MG63 (cell line): ENCODE measurements around the gene NAV3. TPM values are rescaled to one million over a fixed set of nuclear protein-coding genes. Genes with fewer than 3 reads are reported as not detected.

Source experiments
- DNase-seq: peaks from one replicate; pipeline ENCODE4 v3.0.0-alpha.2; 2020
- H3K27me3 ChIP-seq: fragments of 250-450 bp; sonication (Bioruptor Pico); 2 replicates; pipeline ENCODE4 v1.5.1; 2020; ENCODE audit warnings: mild to moderate bottlenecking, moderate library complexity
- H3K36me3 ChIP-seq: fragments of 250-450 bp; sonication (Bioruptor Pico); 2 replicates; pipeline ENCODE4 v1.5.1; 2020; ENCODE audit warnings: mild to moderate bottlenecking, moderate library complexity
- H3K4me3 ChIP-seq: fragments of 250-450 bp; sonication (Bioruptor Pico); 2 replicates; pipeline ENCODE4 v1.5.1; 2020; ENCODE audit warnings: mild to moderate bottlenecking, moderate library complexity
- H3K9me3 ChIP-seq: fragments of 250-450 bp; sonication (Bioruptor Pico); 2 replicates; pipeline ENCODE4 v1.5.1; 2020; ENCODE audit warnings: mild to moderate bottlenecking, moderate library complexity
- total RNA-seq: library from RNA; depleted of rRNA; stranded (reverse); fragments of >200 nt; shearing (Covaris generic); gene quantifications from 2 replicates; pipeline ENCODE4 v1.2.3, GENCODE V29; 2014; ENCODE audit warnings: low replicate concordance; rRNA removed

NAV3 gene
- total RNA-seq: 6.7 and 20.7 TPM in 2 replicates

- Histone ChIP-seq H3K9me3 (no peaks in the 10 kb centered on the region), H3K36me3 (no peaks in the 10 kb centered on the region), H3K4me3 (no peak within 1 kb of the TSS), H3K27me3 (no peaks in the 10 kb centered on the region)
- no peak for DNase-seq
These were observed at the start of gene NAV3 for GRCh38 chr12:77830583-77831351. Gene NAV3 (plus strand): TSS chr12:77830894. CDS start chr12:77831462, 568 bp downstream.

DNA sequence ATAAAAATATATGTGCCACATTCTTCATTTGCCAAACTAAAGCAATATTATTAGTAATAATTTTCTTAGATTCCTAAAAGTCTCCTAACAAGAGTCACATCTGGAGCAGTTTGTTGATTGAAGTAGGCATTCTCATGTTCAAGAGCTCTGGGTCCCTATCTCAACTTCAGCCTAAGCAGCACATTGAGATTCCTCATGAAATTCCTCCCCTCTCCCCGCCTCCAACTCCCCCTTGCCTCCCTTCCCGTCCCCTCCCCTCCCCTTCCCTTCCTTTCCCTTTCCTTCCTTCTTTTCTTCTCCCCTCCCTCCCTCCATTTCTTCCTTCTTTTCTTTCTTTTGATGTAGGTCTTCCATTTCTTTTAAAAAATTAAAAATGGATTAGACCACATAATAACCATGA lies 48.7 kb upstream of the NAV3 start:
- Histone ChIP-seq H3K4me3 (no peak overlapping the region), H3K27me3 (no peaks in the 10 kb centered on the region), H3K9me3 (no peaks in the 10 kb centered on the region), H3K36me3 (no peaks in the 10 kb centered on the region)
- DNase-seq: no peak

DNA sequence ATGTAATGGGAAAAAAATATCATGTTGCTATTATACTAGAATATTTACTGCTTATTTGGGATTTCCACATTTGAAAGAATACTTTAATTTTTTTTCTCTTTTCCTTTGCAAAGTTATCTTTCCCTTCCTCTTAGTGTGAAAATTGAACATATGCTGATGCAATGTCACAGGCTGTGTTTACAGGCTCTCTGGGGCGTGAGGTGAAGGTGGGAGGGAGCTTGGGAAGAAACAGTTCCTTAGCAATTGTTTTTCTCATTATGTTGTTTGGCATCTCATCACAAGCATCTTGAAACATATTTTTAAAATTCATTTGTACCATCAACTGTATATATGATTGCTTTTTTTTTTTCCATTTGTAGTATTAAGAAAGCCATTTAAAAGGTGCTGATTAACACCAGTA lies 47.9 kb upstream of the NAV3 start:
- H3K4me3 ChIP-seq: no peak overlapping the region
- H3K36me3 ChIP-seq: no peaks in the 10 kb centered on the region
- no peak for DNase-seq
- H3K27me3 ChIP-seq: no peaks in the 10 kb centered on the region
- no peaks in the 10 kb centered on the region for H3K9me3 ChIP-seq

- no peaks in the 10 kb centered on the region for H3K27me3 ChIP-seq
These were observed 45.5 kb upstream of the NAV3 start for GRCh38 chr12:77785211-77785610.

DNA sequence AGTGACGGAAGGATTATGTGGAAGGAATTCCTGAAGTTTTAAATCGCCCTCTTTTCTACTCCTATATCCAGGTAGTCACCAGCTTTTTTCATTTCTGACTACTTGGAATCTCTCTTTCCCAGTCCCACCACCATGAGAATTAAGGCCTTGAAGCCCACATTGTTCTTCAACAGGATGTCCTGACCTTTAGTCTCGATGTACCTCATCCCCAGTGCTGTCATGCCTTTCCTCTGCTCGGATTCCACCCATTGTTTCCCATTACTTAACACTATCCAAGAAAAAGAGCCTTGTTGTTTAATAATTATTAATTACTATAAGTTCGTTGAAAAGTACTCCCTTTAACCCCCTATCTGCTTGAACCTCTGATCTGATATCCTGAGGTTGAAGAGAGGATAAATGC lies 44.0 kb upstream of the NAV3 start:
- Histone ChIP-seq H3K36me3 (no peaks in the 10 kb centered on the region), H3K9me3 (no peaks in the 10 kb centered on the region), H3K27me3 (no peaks in the 10 kb centered on the region), H3K4me3 (no peak overlapping the region)
- DNase-seq: no peak

More at GRCh38 chr12:77785211-77785610, 45.5 kb upstream of the NAV3 start:
- H3K4me3 ChIP-seq: no peak overlapping the region
- H3K36me3 ChIP-seq: no peaks in the 10 kb centered on the region
- DNase-seq: no peak
- no peaks in the 10 kb centered on the region for H3K9me3 ChIP-seq

GRCh38 chr12:77788231-77789168 lies 42.2 kb upstream of the NAV3 start:
- DNase-seq: no peak
- Histone ChIP-seq H3K9me3 (no peaks in the 10 kb centered on the region), H3K36me3 (no peaks in the 10 kb centered on the region), H3K4me3 (no peak overlapping the region), H3K27me3 (no peaks in the 10 kb centered on the region)

- no peaks in the 10 kb centered on the region for H3K36me3 ChIP-seq
- DNase-seq: no peak
- no peaks in the 10 kb centered on the region for H3K27me3 ChIP-seq
- no peaks in the 10 kb centered on the region for H3K9me3 ChIP-seq
- H3K4me3 ChIP-seq: no peak overlapping the region
These were observed 35.0 kb upstream of the NAV3 start for GRCh38 chr12:77795699-77796098.

- H3K36me3 ChIP-seq: no peaks in the 10 kb centered on the region
- H3K4me3 ChIP-seq: no peak overlapping the region
- no peaks in the 10 kb centered on the region for H3K27me3 ChIP-seq
- no peaks in the 10 kb centered on the region for H3K9me3 ChIP-seq
- no peak for DNase-seq
These were observed 33.9 kb upstream of the NAV3 start for GRCh38 chr12:77796775-77797174.

GRCh38 chr12:77800501-77800900 lies 30.2 kb upstream of the NAV3 start:
- DNase-seq: no peak

GRCh38 chr12:77808534-77808933 lies 22.2 kb upstream of the NAV3 start:
- DNase-seq: no peak

More at GRCh38 chr12:77800501-77800900, 30.2 kb upstream of the NAV3 start:
- Histone ChIP-seq H3K9me3 (peaks cover 5% of the 10 kb centered on the region; the same call in 1 of the 2 replicates), H3K27me3 (no peaks in the 10 kb centered on the region), H3K4me3 (no peak overlapping the region), H3K36me3 (no peaks in the 10 kb centered on the region)

DNA sequence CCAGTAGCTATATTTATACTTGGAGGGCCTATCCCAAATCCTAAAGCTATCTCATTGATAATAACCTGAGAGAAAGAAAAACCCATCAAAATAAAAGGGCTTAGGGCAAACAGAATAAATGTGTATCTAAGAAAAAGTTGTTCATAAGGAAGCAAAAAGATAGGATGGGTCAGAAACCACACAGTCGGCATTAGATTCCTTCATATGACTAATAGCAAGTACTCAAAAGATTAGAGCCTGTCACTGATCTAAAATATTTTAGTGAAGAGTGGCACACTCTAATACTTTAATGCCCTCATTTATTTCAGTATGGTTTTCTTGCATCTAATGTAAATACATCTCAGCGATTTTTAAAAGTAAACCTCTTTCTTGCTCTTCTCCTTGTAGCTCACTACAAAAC lies 17.1 kb upstream of the NAV3 start:
- DNase-seq: no peak
- Histone ChIP-seq H3K4me3 (no peak overlapping the region), H3K36me3 (no peaks in the 10 kb centered on the region), H3K9me3 (no peaks in the 10 kb centered on the region), H3K27me3 (peaks cover 11% of the 10 kb centered on the region)

More at GRCh38 chr12:77808534-77808933, 22.2 kb upstream of the NAV3 start:
- Histone ChIP-seq H3K36me3 (no peaks in the 10 kb centered on the region), H3K4me3 (no peak overlapping the region), H3K9me3 (peaks cover 5% of the 10 kb centered on the region; the same call in 1 of the 2 replicates), H3K27me3 (no peaks in the 10 kb centered on the region; the same call in 1 of the 2 replicates)

DNA sequence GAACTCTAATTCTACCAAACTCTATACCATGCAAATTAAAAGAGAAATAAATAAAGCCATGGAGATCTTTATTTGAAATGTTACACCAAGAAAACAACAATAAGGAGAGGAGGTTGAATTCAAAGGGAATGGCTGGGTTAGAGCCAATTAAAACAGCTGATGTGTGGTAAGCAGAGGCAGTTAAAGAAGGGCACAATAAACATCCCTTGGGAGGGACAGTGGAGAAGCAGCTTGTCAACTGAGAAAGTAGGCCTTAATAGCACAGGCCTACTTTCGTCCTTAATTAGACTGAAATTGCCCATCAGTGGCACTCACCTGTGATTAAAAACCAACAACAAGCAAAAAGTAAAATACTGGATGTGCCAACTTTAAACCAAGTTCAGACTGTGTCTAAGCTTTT lies 16.3 kb upstream of the NAV3 start:
- DNase-seq: no peak
- Histone ChIP-seq H3K4me3 (no peak overlapping the region), H3K36me3 (no peaks in the 10 kb centered on the region), H3K27me3 (peaks cover 11% of the 10 kb centered on the region), H3K9me3 (no peaks in the 10 kb centered on the region)

DNA sequence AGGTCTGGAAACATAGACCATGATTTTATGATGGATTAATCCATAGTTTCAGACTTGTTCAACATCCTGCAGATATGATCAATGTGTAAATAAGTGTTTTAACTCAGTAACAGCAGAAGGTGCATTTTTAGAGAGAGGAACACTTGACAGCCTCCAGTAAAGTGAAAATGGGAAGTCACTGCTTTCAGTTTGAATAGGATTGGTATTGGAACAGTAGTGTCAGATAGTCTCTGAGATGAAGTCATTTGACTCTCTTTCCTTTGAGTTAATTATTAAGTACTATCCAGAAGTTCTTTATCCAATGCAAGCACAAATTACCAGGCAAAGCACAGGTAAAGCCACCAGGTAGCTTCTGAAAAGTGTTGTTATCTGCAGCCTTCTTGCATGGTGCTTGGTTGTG lies 14.5 kb upstream of the NAV3 start:
- peaks cover 11% of the 10 kb centered on the region for H3K27me3 ChIP-seq
- H3K9me3 ChIP-seq: no peaks in the 10 kb centered on the region
- no peaks in the 10 kb centered on the region for H3K36me3 ChIP-seq
- no peak for DNase-seq
- no peak overlapping the region for H3K4me3 ChIP-seq

GRCh38 chr12:77817276-77817675 lies 13.4 kb upstream of the NAV3 start:
- DNase-seq: no peak
- H3K4me3 ChIP-seq: no peak overlapping the region
- no peaks in the 10 kb centered on the region for H3K36me3 ChIP-seq
- H3K9me3 ChIP-seq: no peaks in the 10 kb centered on the region
- H3K27me3 ChIP-seq: peaks cover 11% of the 10 kb centered on the region; the same call in 1 of the 2 replicates

GRCh38 chr12:77818351-77818750 lies 12.3 kb upstream of the NAV3 start:
- no peak overlapping the region for H3K4me3 ChIP-seq
- no peaks in the 10 kb centered on the region for H3K36me3 ChIP-seq
- peaks cover 11% of the 10 kb centered on the region; the same call in 1 of the 2 replicates for H3K27me3 ChIP-seq
- no peaks in the 10 kb centered on the region for H3K9me3 ChIP-seq
- no peak for DNase-seq

GRCh38 chr12:77821699-77822203 lies 8.9 kb upstream of the NAV3 start:
- Histone ChIP-seq H3K4me3 (no peak overlapping the region), H3K9me3 (no peaks in the 10 kb centered on the region), H3K36me3 (no peaks in the 10 kb centered on the region), H3K27me3 (peaks cover 10% of the 10 kb centered on the region)
- no peak for DNase-seq

DNA sequence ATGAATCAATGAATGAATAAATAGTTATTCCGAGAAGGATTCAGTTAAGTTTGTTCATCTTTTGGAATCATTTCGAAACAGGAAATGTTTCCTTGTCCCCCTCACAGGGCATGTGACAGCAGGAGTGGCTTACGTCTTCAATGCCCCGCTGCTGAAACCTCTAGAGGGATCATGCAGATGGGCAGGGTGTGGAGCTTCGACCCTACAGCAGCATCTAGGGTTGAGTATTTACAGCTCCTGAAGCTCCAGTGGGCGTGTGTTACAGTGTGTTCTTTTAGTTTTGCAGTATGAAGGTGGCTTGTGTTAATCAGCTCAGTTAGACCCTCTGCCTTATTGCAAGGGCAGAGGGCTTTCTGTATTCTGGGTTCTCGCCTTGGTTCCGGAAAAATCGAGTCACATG lies 2.6 kb downstream of the NAV3 start:
- H3K9me3 ChIP-seq: no peaks in the 10 kb centered on the region
- H3K4me3 ChIP-seq: no peak overlapping the region
- DNase-seq: no peak
- H3K36me3 ChIP-seq: no peaks in the 10 kb centered on the region
- H3K27me3 ChIP-seq: no peaks in the 10 kb centered on the region
